Upper lobe of right lung (tissue), 1 donor: ENCODE data around the gene ABCC2. TPM values are rescaled to one million over a fixed set of nuclear protein-coding genes. Genes with fewer than 3 reads are reported as not detected.

Experiments
- ATAC-seq: fragments of 200-7000 bp; cut with Tn5 transposase; one replicate; pipeline ENCODE4 v1.9.1; 2020; ENCODE audit warnings: mild to moderate bottlenecking, moderate library complexity
- DNase-seq: peaks from one replicate; pipeline ENCODE4 v3.0.0-alpha.2; 2020
- H3K27ac ChIP-seq: fragments of 200-600 bp; one replicate; pipeline ENCODE4 v1.8.0; 2022
- H3K27me3 ChIP-seq: fragments of 200-600 bp; one replicate; pipeline ENCODE4 v1.8.0; 2022; ENCODE audit warnings: mild to moderate bottlenecking
- H3K36me3 ChIP-seq: fragments of 200-600 bp; one replicate; pipeline ENCODE4 v1.8.0; 2022
- H3K4me1 ChIP-seq: fragments of 200-600 bp; one replicate; pipeline ENCODE4 v1.8.0; 2022
- H3K4me3 ChIP-seq: fragments of 200-600 bp; one replicate; pipeline ENCODE4 v1.8.0; 2022; ENCODE audit warnings: mild to moderate bottlenecking
- H3K9me3 ChIP-seq: fragments of 200-600 bp; one replicate; pipeline ENCODE4 v1.8.0; 2022
- CTCF ChIP-seq: fragments of 200-600 bp; IDR thresholded peaks from one replicate; pipeline ENCODE4 v1.8.0; 2022; ENCODE audit warnings: antibody characterized with exemption
- intact Hi-C: fragments of 100-400 bp; cut with DNase I; formaldehyde crosslinking; loops from one replicate; pipeline ENCODE4 v1.11.0; 2022
- total RNA-seq: library from RNA; stranded (reverse); fragmentation: NEBNext Ultra II Directional; extraction: Animal tissue kit (Norgen Biotek cat#: 25700); gene quantifications from one replicate; pipeline ENCODE4 v1.2.1, GENCODE V29; 2021
- donor health status: DM: no; HTN: yes; CAD: no; lungs with severe emphysema.

The ABCC2 gene
- total RNA-seq, 1 donor from 2014 or later = 1.1 TPM

- DNase-seq = no peak
- no peak for ATAC-seq
- Histone ChIP-seq H3K27ac (no peak overlapping the region), H3K4me1 (no peaks in the 10 kb centered on the region), H3K4me3 (no peak overlapping the region), H3K36me3 (no peaks in the 10 kb centered on the region), H3K27me3 (no peaks in the 10 kb centered on the region), H3K9me3 (no peaks in the 10 kb centered on the region)
- no peak for TF ChIP-seq CTCF
- intact Hi-C loops = no loop called here
These were observed 3.2 kb downstream of the ABCC2 start for GRCh38 chr10:99785646-99786045.

- no peak for ATAC-seq
- intact Hi-C loops = no loop called here
These were observed 4.9 kb downstream of the ABCC2 start for GRCh38 chr10:99787311-99787710.

GRCh38 chr10:99787782-99788445 lies 5.5 kb downstream of the ABCC2 start:
- no peaks in the 10 kb centered on the region for H3K36me3 ChIP-seq
- H3K27me3 ChIP-seq = no peaks in the 10 kb centered on the region
- intact Hi-C loops = no loop called here
- no peaks in the 10 kb centered on the region for H3K9me3 ChIP-seq
- no peak for ATAC-seq
- H3K27ac ChIP-seq = peak overlapping the region; percentile 11
- H3K4me1 ChIP-seq = no peaks in the 10 kb centered on the region
- no peak for DNase-seq
- H3K4me3 ChIP-seq = no peak overlapping the region
- TF ChIP-seq CTCF = no peak

More at GRCh38 chr10:99787311-99787710, 4.9 kb downstream of the ABCC2 start:
- Histone ChIP-seq H3K36me3 (no peaks in the 10 kb centered on the region), H3K27me3 (no peaks in the 10 kb centered on the region), H3K4me1 (no peaks in the 10 kb centered on the region), H3K27ac (no peak overlapping the region), H3K9me3 (no peaks in the 10 kb centered on the region), H3K4me3 (no peak overlapping the region)
- DNase-seq = no peak
- TF ChIP-seq CTCF = no peak

GRCh38 chr10:99788598-99789256 lies 6.3 kb downstream of the ABCC2 start:
- H3K4me1 ChIP-seq = no peaks in the 10 kb centered on the region
- H3K27me3 ChIP-seq = no peaks in the 10 kb centered on the region
- ATAC-seq = peak; percentile 48
- H3K4me3 ChIP-seq = no peak overlapping the region
- H3K27ac ChIP-seq = peak overlapping the region; percentile 58
- no peaks in the 10 kb centered on the region for H3K9me3 ChIP-seq
- no peak for DNase-seq
- intact Hi-C loops = no loop called here
- H3K36me3 ChIP-seq = no peaks in the 10 kb centered on the region
- TF ChIP-seq CTCF = no peak

GRCh38 chr10:99791831-99792230 lies 9.4 kb downstream of the ABCC2 start:
- ATAC-seq (no peak), DNase-seq (no peak)
- Histone ChIP-seq H3K36me3 (no peaks in the 10 kb centered on the region), H3K4me3 (no peak overlapping the region), H3K4me1 (no peaks in the 10 kb centered on the region), H3K27ac (no peak overlapping the region), H3K9me3 (no peaks in the 10 kb centered on the region), H3K27me3 (no peaks in the 10 kb centered on the region)
- intact Hi-C loops = no loop called here
- no peak for TF ChIP-seq CTCF
